ENCODE data around the gene LIPT2. TPM values are rescaled to one million over a fixed set of nuclear protein-coding genes. Genes with fewer than 3 reads are reported as not detected.

Gene LIPT2
- 4.6 and 5.3 TPM in 2 replicates for polyA plus RNA-seq (2012; rRNA removed)
- 3.2 and 4.3 TPM in 2 replicates for polyA plus RNA-seq (2012; cell fraction: cytosol; rRNA removed)
- polyA plus RNA-seq (2012; cell fraction: nucleus; rRNA removed) = 3.1 and 3.2 TPM in 2 replicates

DNA sequence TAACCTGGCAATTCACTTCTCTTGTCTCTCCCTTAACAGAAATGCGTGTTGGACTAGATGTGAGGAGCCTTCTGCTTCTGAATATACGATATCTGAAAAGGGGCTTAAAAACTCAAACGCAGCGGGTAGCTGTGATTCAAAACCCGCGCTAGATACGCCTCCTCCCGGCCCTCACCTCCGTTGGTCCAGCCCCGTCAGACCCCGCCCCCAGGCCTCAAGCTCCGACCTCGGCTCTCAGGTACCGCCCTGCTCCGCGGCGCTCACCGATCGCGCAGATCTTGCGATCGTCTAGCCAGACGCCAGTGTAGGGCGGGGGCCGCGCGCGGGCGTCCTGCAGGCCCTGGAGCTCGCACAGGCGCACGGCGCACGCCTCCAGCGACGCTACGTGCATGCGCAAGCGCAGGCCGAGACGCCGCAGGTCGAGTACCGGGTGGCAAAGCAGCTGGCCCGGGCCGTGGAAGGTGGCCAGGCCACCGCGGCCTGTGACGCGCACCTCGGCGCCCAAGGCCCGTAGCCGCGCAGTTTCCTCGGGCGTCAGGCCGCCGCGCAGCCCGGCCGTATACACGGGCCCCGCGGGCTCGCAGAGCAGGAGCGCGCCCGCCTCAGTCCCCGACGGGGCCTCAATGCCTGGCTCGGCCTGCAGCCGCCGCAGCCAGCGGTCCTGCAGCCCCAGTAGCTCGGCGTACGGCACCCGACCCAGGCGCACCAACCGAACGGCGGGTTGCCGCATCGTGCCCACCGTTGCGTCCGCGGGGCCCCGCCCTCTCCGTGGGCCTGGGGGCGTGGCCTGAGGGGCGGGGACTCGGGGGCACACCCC lies at the start of gene LIPT2:
LIPT2 (minus strand) TSS at position 751 of the 817 bp plus-strand sequence; CDS start at position 730, 21 bp downstream.
- POLR2A ChIA-PET = interaction anchor here (0.5 to 2.3 kb wide), 19 partner anchors 8 to 1810 kb away, joined by 3 to 9 read pairs (median 4); partner anchors contain the start of genes PGM2L1 and POLD3
- H3K27ac ChIP-seq (ENCODE audit: low read depth in 2 of 2, low read length in 1 of 2) = peak within 1 kb of the TSS; percentile 79 to 98
- WGBS (ENCODE audit: low lambda C conversion rate) = under 1% methylated on average over 24 of the region's 94 CpGs
- TF ChIP-seq, protein P1, sequence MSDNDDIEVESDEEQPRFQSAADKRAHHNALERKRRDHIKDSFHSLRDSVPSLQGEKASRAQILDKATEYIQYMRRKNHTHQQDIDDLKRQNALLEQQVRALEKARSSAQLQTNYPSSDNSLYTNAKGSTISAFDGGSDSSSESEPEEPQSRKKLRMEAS (IDR thresholded peaks at IDR 0.05; ENCODE audit: low read depth) = peak; percentile 37; the same call in 1 of the 2 replicates
- peak; percentile 96 for TF ChIP-seq NRF1 (IDR thresholded peaks at IDR 0.05; ENCODE audit: low read depth, low read length)
- 0 out of 2 replicates have a peak, but pooled peaks have one; percentile 49 for TF ChIP-seq FOXM1 (IDR thresholded peaks at IDR 0.05; ENCODE audit: low read depth)
- TF ChIP-seq MEF2A (IDR thresholded peaks at IDR 0.05; ENCODE audit: borderline replicate concordance, low read depth) = no peak
- no peak for TF ChIP-seq RAD21 (IDR thresholded peaks at IDR 0.05; ENCODE audit: low read length)
- peak in 1 of 2 experiments; percentile 35; a peak in 1 of 4 replicates for TF ChIP-seq EP300 (IDR thresholded peaks at IDR 0.05; ENCODE audit: borderline replicate concordance in 1 of 2, low read depth in 1 of 2, low read length in 1 of 2)
- TF ChIP-seq GATA2 (CRISPR knock-in tag; IDR thresholded peaks at IDR 0.05) = peak; percentile 76
- TF ChIP-seq ELF1 (IDR thresholded peaks at IDR 0.05) = no peak
- TF ChIP-seq, protein P2, sequence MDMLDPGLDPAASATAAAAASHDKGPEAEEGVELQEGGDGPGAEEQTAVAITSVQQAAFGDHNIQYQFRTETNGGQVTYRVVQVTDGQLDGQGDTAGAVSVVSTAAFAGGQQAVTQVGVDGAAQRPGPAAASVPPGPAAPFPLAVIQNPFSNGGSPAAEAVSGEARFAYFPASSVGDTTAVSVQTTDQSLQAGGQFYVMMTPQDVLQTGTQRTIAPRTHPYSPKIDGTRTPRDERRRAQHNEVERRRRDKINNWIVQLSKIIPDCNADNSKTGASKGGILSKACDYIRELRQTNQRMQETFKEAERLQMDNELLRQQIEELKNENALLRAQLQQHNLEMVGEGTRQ (IDR thresholded peaks at IDR 0.05; ENCODE audit: borderline replicate concordance, low read depth, low read length) = no peak
- no peak for TF ChIP-seq SMC3 (IDR thresholded peaks at IDR 0.05; ENCODE audit: low read depth, low read length)
- TF ChIP-seq GABPA (IDR thresholded peaks at IDR 0.05; ENCODE audit: low read depth) = no peak
- TF ChIP-seq, protein P3, sequence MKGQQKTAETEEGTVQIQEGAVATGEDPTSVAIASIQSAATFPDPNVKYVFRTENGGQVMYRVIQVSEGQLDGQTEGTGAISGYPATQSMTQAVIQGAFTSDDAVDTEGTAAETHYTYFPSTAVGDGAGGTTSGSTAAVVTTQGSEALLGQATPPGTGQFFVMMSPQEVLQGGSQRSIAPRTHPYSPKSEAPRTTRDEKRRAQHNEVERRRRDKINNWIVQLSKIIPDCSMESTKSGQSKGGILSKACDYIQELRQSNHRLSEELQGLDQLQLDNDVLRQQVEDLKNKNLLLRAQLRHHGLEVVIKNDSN (IDR thresholded peaks at IDR 0.05; ENCODE audit: borderline replicate concordance, low read depth) = no peak
- TF ChIP-seq, protein P4, sequence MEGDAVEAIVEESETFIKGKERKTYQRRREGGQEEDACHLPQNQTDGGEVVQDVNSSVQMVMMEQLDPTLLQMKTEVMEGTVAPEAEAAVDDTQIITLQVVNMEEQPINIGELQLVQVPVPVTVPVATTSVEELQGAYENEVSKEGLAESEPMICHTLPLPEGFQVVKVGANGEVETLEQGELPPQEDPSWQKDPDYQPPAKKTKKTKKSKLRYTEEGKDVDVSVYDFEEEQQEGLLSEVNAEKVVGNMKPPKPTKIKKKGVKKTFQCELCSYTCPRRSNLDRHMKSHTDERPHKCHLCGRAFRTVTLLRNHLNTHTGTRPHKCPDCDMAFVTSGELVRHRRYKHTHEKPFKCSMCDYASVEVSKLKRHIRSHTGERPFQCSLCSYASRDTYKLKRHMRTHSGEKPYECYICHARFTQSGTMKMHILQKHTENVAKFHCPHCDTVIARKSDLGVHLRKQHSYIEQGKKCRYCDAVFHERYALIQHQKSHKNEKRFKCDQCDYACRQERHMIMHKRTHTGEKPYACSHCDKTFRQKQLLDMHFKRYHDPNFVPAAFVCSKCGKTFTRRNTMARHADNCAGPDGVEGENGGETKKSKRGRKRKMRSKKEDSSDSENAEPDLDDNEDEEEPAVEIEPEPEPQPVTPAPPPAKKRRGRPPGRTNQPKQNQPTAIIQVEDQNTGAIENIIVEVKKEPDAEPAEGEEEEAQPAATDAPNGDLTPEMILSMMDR (IDR thresholded peaks at IDR 0.05) = no peak
- TF ChIP-seq, protein P5, sequence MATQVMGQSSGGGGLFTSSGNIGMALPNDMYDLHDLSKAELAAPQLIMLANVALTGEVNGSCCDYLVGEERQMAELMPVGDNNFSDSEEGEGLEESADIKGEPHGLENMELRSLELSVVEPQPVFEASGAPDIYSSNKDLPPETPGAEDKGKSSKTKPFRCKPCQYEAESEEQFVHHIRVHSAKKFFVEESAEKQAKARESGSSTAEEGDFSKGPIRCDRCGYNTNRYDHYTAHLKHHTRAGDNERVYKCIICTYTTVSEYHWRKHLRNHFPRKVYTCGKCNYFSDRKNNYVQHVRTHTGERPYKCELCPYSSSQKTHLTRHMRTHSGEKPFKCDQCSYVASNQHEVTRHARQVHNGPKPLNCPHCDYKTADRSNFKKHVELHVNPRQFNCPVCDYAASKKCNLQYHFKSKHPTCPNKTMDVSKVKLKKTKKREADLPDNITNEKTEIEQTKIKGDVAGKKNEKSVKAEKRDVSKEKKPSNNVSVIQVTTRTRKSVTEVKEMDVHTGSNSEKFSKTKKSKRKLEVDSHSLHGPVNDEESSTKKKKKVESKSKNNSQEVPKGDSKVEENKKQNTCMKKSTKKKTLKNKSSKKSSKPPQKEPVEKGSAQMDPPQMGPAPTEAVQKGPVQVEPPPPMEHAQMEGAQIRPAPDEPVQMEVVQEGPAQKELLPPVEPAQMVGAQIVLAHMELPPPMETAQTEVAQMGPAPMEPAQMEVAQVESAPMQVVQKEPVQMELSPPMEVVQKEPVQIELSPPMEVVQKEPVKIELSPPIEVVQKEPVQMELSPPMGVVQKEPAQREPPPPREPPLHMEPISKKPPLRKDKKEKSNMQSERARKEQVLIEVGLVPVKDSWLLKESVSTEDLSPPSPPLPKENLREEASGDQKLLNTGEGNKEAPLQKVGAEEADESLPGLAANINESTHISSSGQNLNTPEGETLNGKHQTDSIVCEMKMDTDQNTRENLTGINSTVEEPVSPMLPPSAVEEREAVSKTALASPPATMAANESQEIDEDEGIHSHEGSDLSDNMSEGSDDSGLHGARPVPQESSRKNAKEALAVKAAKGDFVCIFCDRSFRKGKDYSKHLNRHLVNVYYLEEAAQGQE (IDR thresholded peaks at IDR 0.05; ENCODE audit: low read depth, low read length) = no peak
- peak; percentile 62; the same call in 1 of the 2 replicates for TF ChIP-seq SIN3A (IDR thresholded peaks at IDR 0.05; ENCODE audit: borderline replicate concordance, low read depth, low read length)
- peak; percentile 71 for TF ChIP-seq POLR2AphosphoS5 (IDR thresholded peaks at IDR 0.05; ENCODE audit: low read depth, low read length)
- TF ChIP-seq JUND (IDR thresholded peaks at IDR 0.05) = no peak
- TF ChIP-seq NFIC (IDR thresholded peaks at IDR 0.05; ENCODE audit: borderline replicate concordance) = no peak
- no peak for TF ChIP-seq RXRA (IDR thresholded peaks at IDR 0.05; ENCODE audit: borderline replicate concordance, low read depth)
- TF ChIP-seq, protein P6, sequence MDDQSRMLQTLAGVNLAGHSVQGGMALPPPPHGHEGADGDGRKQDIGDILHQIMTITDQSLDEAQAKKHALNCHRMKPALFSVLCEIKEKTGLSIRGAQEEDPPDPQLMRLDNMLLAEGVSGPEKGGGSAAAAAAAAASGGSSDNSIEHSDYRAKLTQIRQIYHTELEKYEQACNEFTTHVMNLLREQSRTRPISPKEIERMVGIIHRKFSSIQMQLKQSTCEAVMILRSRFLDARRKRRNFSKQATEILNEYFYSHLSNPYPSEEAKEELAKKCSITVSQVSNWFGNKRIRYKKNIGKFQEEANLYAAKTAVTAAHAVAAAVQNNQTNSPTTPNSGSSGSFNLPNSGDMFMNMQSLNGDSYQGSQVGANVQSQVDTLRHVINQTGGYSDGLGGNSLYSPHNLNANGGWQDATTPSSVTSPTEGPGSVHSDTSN (IDR thresholded peaks at IDR 0.05) = no peak
- TF ChIP-seq MXI1 (IDR thresholded peaks at IDR 0.05; ENCODE audit: low read depth, low read length) = peak; percentile 56; the same call in 1 of the 2 replicates
- no peak for TF ChIP-seq EZH2phosphoT487 (IDR thresholded peaks at IDR 0.05; ENCODE audit: borderline replicate concordance, low read depth)
- no peak for TF ChIP-seq TEAD4 (IDR thresholded peaks at IDR 0.05; ENCODE audit: borderline replicate concordance, insufficient read depth)
- no peak for TF ChIP-seq CHD2 (IDR thresholded peaks at IDR 0.05; ENCODE audit: low read length, partially characterized antibody)

More for the DNA sequence above, at the start of gene LIPT2:
- Histone ChIP-seq H3K9me2 (no peaks in the 10 kb centered on the region), H3K9ac (peak within 1 kb of the TSS; percentile 89), H3K4me2 (peak within 1 kb of the TSS; percentile 93), H3K36me3 (replicated peaks in 1 of 2; ENCODE audit: control insufficient read depth in 1 of 2, insufficient read depth in 2 of 2, low read length in 1 of 2) (peaks cover 0 to 5% of the 10 kb centered on the region in 2 experiments), H4K20me1 (ENCODE audit: insufficient read depth) (no peaks in the 10 kb centered on the region), H3K9me3 (0 out of 2 replicates have a peak, but pooled peaks cover 10% of the 10 kb centered on the region), H3K27me3 (ENCODE audit: insufficient read depth) (no peaks in the 10 kb centered on the region), H3K4me3 (ENCODE audit: low read depth in 2 of 2, low read length in 1 of 2) (peak within 1 kb of the TSS; percentile 76 to 90), H3F3A (replicated peaks; ENCODE audit: insufficient read depth) (peaks cover 11% of the 10 kb centered on the region), H2AFZ (ENCODE audit: low read depth) (peak within 1 kb of the TSS; percentile 80), H3K79me2 (ENCODE audit: insufficient read depth) (no peaks in the 10 kb centered on the region), H3K4me1 (ENCODE audit: control insufficient read depth in 1 of 2, insufficient read depth in 2 of 2, low read depth in 1 of 2, low read length in 1 of 2) (peaks cover 0 to 10% of the 10 kb centered on the region in 2 experiments; a peak in 2 of 4 replicates)
- CTCF ChIA-PET = interaction anchor here (0.8 to 3.3 kb wide), 13 partner anchors 12 to 233 kb away, joined by 3 to 19 read pairs (median 4); no protein-coding TSS in a partner anchor
- DNase-seq = peak; percentile 93
